ENCODE data around the gene CHI3L1.

The CHI3L1 gene

DNA sequence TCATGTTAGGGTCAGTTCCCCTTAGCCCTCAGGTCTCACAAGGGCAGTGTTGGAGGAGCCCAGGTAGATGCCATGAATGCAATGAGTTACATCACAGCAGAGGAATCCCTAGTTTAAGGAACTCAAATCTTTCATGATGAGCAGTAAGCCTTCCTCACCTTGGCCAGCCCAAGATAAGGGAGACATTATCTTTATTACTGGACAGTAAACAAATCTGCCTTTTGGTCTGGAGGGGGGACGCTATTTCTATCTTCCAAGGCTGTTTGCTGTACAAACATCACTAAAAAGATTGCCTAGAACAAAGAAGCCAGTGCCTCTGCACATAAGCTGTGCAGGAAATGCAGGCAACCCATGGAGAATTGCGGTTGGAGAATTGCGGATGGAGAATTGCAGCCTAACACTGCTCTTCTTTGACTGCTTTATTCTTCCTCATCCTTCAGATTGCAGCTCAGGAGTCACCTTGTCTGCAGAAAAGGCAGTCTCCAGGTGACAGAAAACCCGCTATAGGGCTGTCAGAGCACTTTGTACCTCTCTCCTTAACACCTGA lies 2.3 kb upstream of the CHI3L1 start:
- no peak for DNase-seq (ENCODE audit: extremely low read depth, low read depth)
- TF ChIP-seq, protein P1, sequence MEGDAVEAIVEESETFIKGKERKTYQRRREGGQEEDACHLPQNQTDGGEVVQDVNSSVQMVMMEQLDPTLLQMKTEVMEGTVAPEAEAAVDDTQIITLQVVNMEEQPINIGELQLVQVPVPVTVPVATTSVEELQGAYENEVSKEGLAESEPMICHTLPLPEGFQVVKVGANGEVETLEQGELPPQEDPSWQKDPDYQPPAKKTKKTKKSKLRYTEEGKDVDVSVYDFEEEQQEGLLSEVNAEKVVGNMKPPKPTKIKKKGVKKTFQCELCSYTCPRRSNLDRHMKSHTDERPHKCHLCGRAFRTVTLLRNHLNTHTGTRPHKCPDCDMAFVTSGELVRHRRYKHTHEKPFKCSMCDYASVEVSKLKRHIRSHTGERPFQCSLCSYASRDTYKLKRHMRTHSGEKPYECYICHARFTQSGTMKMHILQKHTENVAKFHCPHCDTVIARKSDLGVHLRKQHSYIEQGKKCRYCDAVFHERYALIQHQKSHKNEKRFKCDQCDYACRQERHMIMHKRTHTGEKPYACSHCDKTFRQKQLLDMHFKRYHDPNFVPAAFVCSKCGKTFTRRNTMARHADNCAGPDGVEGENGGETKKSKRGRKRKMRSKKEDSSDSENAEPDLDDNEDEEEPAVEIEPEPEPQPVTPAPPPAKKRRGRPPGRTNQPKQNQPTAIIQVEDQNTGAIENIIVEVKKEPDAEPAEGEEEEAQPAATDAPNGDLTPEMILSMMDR (IDR thresholded peaks at IDR 0.05; ENCODE audit: low read depth, low read length, missing control alignments): no peak
- no peak overlapping the region for H3K4me3 ChIP-seq (replicated peaks; ENCODE audit: low read depth, low read length)

DNA sequence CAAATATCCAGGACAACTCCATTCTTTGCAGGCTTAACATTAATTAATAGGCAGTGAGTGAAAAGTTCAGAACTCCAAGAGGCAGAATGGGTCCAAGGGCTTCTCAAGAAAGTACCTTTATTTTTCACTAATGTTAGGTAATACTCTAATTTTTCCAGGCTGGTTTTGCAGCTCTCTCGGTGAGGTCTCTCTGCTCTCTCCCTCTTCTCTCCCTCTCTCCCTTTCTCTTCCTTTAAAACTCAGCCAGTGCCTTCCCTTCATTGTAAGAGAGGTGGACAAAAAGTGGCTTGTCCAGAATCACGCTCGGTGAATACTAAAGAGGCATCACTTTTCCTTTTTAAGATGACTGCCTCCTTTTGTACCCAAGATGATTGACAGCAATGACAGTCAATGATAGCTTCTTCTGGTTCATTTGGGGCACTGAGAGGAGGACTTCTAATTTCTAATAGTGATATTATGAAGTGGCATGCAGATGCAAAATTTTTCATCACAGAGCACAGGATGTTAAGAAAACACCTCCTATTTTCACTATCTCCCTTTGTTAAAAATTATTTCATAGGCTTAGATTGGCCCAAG lies 1.3 kb upstream of the CHI3L1 start:
- no peak for DNase-seq (ENCODE audit: extremely low read depth, low read depth)
- no peak overlapping the region for H3K4me3 ChIP-seq (replicated peaks; ENCODE audit: low read depth, low read length)
- TF ChIP-seq, protein P1 (IDR thresholded peaks at IDR 0.05; ENCODE audit: low read depth, low read length, missing control alignments): no peak

DNA sequence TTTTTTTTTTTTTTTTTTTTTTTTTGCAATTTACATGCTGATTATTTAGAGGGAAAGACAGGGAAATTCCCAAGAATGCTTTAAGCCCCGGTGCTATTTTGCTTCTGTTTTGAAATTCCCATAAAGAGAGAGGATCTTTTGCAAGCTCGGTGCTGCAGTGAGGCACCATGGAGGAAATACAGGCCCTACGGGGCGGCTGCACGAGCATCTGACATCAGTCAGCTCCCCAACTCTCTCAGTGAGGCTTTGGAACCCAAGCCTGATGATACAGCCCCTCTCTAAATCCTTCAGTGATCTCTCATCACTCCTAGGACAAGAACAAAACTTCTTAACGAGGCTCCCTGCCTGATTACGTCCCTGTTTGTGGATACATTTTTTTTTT lies 791 bp upstream of the CHI3L1 start:
- TF ChIP-seq, protein P1 (IDR thresholded peaks at IDR 0.05; ENCODE audit: low read depth, low read length, missing control alignments): no peak
- no peak overlapping the region for H3K4me3 ChIP-seq (replicated peaks; ENCODE audit: low read depth, low read length)
- no peak for DNase-seq (ENCODE audit: extremely low read depth, low read depth)

DNA sequence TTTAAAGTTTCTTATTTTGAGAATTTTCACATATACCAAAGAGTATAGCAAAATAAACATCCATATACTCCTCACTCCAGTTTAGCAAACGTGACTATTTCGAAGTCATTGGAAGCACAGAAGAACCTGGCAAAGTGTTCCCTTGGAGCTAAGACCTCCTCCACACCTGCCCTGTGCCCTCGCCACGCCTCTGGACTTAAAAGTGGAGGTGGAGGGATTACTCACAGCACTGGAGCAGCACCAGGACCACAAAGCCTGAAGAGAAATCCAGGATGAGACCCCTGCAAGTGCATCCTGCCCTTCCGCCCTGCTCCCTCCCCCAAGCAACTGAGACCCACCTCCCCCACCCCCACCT lies 436 bp downstream of the CHI3L1 start:
- DNase-seq (ENCODE audit: extremely low read depth, low read depth): no peak
- no peak overlapping the region for H3K4me3 ChIP-seq (replicated peaks; ENCODE audit: low read depth, low read length)
- TF ChIP-seq, protein P1 (IDR thresholded peaks at IDR 0.05; ENCODE audit: low read depth, low read length, missing control alignments): no peak

DNA sequence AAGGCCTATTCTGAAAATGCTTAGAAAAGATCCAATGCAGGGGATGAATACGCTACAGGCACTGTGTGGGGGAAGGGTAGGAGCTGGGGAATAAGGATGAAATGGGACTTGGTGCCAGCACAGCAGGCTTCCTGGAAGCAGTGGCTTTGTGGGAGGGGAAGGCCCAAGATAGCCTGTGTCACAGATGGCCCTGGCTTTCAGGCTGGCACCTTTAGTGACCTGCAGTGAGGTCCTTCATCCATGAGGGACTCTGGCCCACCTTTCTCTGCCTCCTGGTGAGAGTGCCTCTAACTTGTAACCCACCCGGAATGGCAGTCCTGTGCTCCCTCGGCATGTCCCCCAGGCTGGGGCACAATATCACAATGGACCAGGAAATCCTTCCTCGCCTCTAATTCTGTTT lies 919 bp downstream of the CHI3L1 start:
- no peak overlapping the region for H3K4me3 ChIP-seq (replicated peaks; ENCODE audit: low read depth, low read length)
- DNase-seq (ENCODE audit: extremely low read depth, low read depth): no peak
- TF ChIP-seq, protein P1 (IDR thresholded peaks at IDR 0.05; ENCODE audit: low read depth, low read length, missing control alignments): no peak

DNA sequence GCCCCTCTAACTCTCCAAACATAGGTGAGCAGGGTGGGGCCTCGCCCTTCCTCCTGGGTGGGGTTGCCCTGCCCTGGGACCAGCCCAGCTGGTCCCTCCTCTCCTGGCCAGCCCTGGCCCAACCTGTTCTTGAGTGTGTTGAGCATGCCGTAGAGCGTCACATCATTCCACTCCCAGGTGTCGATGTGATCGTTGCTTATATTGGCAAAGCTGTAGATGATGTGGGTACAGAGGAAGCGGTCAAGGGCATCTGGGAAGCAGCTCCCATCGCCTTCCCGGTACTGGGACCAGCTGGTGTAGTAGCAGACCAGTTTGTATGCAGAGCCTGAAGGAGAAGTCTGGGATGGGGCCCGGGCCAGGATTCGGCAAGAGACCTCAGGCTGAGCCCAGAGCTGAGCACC lies 1.4 kb downstream of the CHI3L1 start:
- TF ChIP-seq, protein P1 (IDR thresholded peaks at IDR 0.05; ENCODE audit: low read depth, low read length, missing control alignments): no peak
- DNase-seq (ENCODE audit: extremely low read depth, low read depth): no peak
- no peak overlapping the region for H3K4me3 ChIP-seq (replicated peaks; ENCODE audit: low read depth, low read length)

DNA sequence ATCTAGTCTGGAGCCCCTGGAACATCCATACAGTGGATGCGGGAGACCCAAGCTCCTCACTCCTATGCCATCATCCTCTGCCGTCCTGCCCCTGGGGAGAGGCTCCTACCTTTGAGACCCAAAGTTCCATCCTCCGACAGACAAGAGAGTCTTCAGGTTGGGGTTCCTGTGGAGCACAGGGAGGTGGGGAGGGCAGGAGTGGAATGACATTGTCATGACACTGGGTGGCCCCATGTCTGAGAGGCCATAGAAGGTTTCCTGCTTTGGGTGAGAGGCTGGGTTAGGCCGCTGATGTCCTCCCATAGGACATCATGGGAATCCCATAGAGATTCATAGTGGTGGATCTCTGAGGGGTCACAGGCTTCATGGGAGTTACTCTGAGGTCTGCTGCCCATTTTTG lies 2.0 kb downstream of the CHI3L1 start:
- H3K4me3 ChIP-seq (replicated peaks; ENCODE audit: low read depth, low read length): no peak overlapping the region
- TF ChIP-seq, protein P1 (IDR thresholded peaks at IDR 0.05; ENCODE audit: low read depth, low read length, missing control alignments): no peak
- DNase-seq (ENCODE audit: extremely low read depth, low read depth): no peak

Data from HFF-Myc (cell line).